GM04503 (cell line): ENCODE results near the gene PARVB.

Experiments
- DNase-seq: peaks from one replicate; pipeline ENCODE4 v3.0.0-alpha.2; 2012; ENCODE audit warnings: low read depth

Gene PARVB

GRCh38 chr22:44184006-44184405 is 159.9 kb downstream of the PARVB start:
- DNase-seq: no peak

- no peak for DNase-seq
These were observed 161.4 kb downstream of the PARVB start for GRCh38 chr22:44185237-44186120.

- DNase-seq: no peak
These were observed 162.0 kb downstream of the PARVB start for GRCh38 chr22:44186121-44186510.

GRCh38 chr22:44186737-44187136 is 162.6 kb downstream of the PARVB start:
- DNase-seq: no peak

GRCh38 chr22:44187652-44188230 is 163.6 kb downstream of the PARVB start:
- DNase-seq: no peak

- DNase-seq: no peak
These were observed 164.2 kb downstream of the PARVB start for GRCh38 chr22:44188316-44188715.

GRCh38 chr22:44188986-44189630 is 165.0 kb downstream of the PARVB start:
- no peak for DNase-seq

- DNase-seq: no peak
These were observed 166.4 kb downstream of the PARVB start for GRCh38 chr22:44190381-44190976.

- no peak for DNase-seq
These were observed 166.9 kb downstream of the PARVB start for GRCh38 chr22:44191036-44191454.

GRCh38 chr22:44192098-44192815 is 168.2 kb downstream of the PARVB start:
- no peak for DNase-seq

GRCh38 chr22:44192816-44193534 is 168.9 kb downstream of the PARVB start:
- DNase-seq: no peak

- no peak for DNase-seq
These were observed 169.4 kb downstream of the PARVB start for GRCh38 chr22:44193535-44193891.

- DNase-seq: no peak
These were observed 170.5 kb downstream of the PARVB start for GRCh38 chr22:44194569-44194968.

- DNase-seq: no peak
These were observed 171.2 kb downstream of the PARVB start for GRCh38 chr22:44195189-44195871.

GRCh38 chr22:44196241-44196640 is 172.1 kb downstream of the PARVB start:
- DNase-seq: no peak

- no peak for DNase-seq
These were observed 172.6 kb downstream of the PARVB start for GRCh38 chr22:44196731-44197131.

GRCh38 chr22:44197271-44197670 is 173.2 kb downstream of the PARVB start:
- no peak for DNase-seq

- DNase-seq: no peak
These were observed 175.1 kb downstream of the PARVB start for GRCh38 chr22:44199164-44199563.

GRCh38 chr22:44199866-44200265 is 175.8 kb downstream of the PARVB start:
- no peak for DNase-seq

GRCh38 chr22:44200451-44200850 is 176.3 kb downstream of the PARVB start:
- DNase-seq: no peak
